ENCODE results near the gene BOLA3.
"Not testable (repeated sequence)": the region's sequence is repeated elsewhere in the genome, so short reads cannot be mapped to it uniquely, and the experiment has no call there.

BOLA3 gene

GRCh38 chr2:74148457-74149246 lies 940 bp upstream of the BOLA3 start:
- DNase-seq (no peak), ATAC-seq (no peak)

GRCh38 chr2:74146929-74147726 lies 584 bp downstream of the BOLA3 start:
- DNase-seq: no peak
- ATAC-seq: peak; percentile 53

- no peak for DNase-seq
- no peak for ATAC-seq
Observed at GRCh38 chr2:74142340-74142739, 5.4 kb downstream of the BOLA3 start.

- ATAC-seq: no peak
- DNase-seq: no peak
Observed at GRCh38 chr2:74138600-74139323, 8.9 kb downstream of the BOLA3 start.

DNA sequence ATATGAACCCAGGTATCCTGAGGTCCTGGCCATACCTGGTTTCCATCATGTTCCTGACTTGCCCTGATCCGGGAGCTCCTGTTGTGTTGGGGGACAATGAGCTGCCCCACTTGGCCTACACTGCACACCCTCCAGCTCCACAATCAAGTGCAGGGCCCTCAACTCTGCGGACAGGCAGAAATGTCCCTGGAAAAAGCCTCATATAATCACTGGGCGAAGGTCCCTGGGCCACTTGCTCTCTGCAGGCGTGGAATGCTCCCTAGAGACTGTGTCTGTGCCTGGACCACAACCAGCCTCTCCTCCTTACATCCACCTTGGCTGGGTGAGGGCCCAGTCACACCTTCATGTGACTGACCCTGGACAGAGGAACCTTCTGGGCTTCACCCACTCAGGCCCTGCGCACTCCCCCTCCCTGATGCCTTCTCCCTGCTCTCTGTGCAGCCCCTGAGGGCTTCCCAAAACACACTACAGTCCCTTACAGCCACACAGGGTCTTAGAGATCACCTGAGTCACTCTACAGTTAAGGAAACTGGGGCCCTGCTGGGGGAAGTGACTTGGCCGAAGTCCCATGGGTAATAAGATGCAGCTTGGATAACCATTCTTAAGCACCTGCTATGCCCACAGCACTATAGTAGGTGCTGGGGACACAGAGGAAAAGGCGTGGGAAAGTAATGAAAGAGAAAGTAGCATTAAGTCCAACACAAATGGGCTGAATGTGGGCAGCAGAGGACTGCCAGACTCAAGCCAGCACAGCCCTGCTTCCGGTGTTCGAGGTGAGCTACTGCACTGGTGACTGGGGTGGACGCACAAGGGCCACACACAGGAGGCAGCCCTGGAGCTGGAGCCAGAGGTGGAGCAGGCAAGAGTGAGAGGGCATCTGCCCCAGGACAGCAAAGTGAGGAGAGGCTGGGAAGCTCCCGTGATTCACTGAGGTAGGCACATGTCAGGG lies 9.8 kb downstream of the BOLA3 start:
- ATAC-seq (no peak), DNase-seq (no peak)

GRCh38 chr2:74131901-74132300 lies 15.8 kb downstream of the BOLA3 start:
- DNase-seq (no peak), ATAC-seq (no peak)

DNA sequence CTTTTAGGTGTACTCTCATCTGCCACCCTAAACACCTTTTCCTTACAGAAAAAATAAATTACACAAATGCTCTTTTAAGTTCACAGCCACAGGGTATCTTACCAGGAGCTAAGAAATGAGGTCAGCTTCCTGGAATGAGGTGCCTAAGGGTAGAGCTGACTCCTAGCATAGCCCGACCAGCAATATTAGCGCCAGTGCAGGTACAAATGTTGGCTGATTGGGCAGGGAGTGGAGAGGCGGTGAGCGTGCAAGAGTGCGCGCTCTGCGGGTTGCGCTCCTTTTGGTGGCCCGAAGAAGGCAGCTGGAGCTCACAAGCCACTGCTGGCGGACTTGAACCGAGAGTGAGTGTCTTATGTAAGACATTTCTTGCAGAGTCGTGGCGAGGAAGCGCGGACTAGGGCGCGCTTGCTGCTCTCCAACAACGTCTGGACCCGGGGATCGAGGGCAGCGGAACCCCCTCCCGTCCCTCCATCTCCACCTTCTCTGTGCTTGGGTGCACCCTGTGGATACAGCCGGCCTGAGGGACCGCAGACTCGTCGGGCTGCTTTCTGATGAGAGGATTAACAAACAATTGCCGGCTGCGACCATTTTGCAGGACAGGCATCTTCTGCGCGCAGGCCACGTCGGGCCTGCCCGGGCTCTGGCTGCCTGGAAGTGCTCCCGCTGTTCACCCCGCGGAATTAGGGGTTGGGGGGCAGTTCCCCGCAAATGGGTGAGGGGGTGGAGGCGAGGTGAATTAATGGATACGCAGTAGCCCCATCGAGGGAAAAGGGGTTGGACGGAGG lies 17.3 kb downstream of the BOLA3 start:
- no peak for ATAC-seq
- DNase-seq: no peak

DNA sequence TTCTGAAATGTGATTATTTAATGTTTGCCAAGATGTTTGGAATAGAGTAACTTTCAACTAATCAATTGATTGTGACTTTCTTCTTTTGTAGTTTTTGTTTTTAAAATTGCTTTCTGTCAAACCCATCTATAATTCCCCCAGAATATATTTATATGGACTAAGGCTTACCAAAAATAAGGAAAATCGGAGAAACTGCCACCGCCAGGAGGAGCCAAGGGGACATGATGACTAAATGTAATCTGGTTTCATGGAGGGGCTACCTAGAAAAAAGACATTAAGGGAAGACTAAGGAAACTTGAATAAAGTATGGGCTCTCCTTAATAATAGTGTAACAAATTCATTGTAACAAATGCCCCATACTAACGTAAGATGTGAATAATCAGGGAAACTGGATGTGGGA lies 19.5 kb downstream of the BOLA3 start:
- DNase-seq: no peak
- no peak for ATAC-seq

DNA sequence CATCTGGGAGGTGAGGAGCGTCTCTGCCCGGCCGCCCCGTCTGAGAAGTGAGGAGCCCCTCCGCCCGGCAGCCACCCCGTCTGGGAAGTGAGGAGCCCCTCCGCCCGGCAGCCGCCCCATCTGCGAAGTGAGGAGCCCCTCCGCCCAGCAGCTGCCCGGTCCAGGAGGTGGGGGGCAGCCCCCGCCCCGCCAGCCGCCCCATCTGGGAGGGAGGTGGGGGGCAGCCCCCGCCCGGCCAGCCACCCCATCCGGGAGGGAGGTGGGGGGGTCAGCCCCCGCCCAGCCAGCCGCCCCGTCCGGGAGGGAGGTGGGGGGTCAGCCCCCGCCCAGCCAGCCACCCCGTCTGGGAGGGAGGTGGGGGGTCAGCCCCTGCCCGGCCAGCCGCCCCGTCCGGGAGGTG lies 23.8 kb downstream of the BOLA3 start:
- DNase-seq, ATAC-seq: not testable (repeated sequence)

- DNase-seq, ATAC-seq: not testable (repeated sequence)
Observed at GRCh38 chr2:74121846-74122245, 25.9 kb downstream of the BOLA3 start.

GRCh38 chr2:74119912-74120825 lies 27.5 kb downstream of the BOLA3 start:
- ATAC-seq (peak; percentile 98), DNase-seq (peak; percentile 92)

DNA sequence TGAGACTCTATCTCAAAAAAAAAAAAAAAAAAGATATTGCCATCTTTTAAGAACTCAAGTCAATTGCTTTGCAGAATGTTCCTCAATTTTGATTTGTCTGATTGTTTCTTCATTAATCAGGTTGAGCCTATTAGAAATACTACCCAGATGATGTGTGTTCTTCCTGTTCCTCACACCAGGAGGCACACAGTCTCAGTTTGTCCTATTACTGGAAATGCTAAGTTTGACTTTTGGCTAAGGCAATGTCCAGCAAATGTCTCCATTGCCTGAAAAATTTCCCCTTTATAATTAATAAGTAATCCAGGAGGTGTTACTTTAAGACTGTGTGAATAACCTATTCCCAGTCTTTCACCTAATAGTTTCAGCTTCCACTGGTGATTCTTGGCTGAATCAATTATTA lies 28.4 kb downstream of the BOLA3 start:
- no peak for DNase-seq

GRCh38 chr2:74111380-74111779 lies 36.3 kb downstream of the BOLA3 start:
- ATAC-seq: no peak
- no peak for DNase-seq

More for the DNA sequence above, 28.4 kb downstream of the BOLA3 start:
- ATAC-seq: no peak

DNA sequence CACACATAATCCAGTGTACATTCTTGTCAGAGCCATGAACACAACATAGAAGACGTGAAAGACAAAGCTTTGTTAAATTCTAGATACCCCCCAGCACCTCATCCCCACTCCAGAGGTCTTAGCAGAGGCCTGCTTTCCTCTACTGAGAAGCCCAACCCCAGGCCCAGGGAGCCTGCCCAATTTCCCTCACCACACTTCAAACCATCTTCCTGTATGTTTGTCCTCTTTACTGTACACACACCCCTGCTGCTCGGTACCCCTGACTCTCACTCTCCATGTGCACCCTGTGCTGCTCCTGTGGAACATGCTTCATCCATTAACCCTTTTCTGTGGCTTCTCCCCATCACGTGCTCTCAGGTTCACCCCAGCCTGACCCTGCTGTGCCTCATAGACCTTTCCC lies 37.2 kb downstream of the BOLA3 start:
- ATAC-seq (no peak), DNase-seq (no peak)

DNA sequence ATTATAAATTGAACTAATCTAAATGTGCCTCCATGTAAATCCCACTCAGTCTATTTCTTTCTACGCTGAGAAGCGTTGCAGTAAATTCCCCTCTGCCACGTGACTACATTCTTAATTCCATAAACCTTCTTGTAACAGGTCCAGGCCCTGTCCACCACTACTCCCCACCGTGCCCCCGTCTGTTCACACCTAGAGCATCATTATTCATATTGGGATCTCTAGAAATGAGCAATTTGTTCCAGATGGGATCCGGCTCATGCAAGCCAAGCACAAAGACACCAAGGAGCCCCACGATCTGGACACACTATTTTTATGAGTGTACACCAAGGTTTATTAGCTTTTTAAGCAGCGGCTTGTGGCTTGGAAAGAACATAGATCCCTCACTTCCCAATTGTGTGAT lies 38.2 kb downstream of the BOLA3 start:
- DNase-seq: no peak

DNA sequence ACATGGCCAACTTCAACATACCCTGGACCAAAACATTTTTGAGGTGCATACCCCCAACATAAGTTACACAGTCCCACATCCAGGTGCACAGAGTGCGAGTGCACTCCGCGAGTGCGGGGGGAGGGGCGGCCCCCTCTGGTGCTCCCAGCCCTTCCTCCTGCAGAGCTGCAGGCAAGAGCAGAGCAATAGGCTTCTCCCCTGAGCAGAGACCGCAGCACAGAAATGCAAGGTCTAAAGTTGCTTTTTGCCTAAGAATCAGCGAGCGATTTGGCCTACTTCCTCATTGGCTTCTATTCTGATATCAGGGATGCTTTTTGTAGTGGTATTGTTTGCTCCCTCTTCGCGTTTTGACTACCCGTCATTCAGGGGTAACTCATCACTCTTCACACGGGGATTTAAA lies 40.6 kb downstream of the BOLA3 start:
- DNase-seq: no peak
- no peak for ATAC-seq

More for the DNA sequence above, 38.2 kb downstream of the BOLA3 start:
- ATAC-seq: no peak

GRCh38 chr2:74105413-74105812 lies 42.3 kb downstream of the BOLA3 start:
- DNase-seq: no peak
- ATAC-seq: no peak

DNA sequence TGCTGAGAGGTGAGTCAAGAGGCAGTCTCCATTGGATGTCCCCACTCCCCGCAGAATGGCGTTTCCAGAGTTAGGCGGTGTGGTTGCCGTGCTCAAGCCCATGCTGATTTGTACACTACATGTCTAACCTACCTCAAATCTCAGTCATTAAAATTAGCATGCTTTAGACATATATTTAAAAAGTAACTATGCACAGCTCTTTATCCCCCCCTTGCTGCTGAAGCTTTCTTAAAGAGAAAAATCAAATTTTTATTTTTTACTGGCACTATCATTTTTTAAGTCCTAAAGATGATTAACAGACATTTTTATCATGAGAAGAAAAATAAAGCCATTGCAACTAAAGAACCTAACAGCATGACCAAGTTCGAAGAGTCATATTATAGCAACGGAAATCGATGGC lies 42.9 kb downstream of the BOLA3 start:
- ATAC-seq (no peak), DNase-seq (no peak)

DNA sequence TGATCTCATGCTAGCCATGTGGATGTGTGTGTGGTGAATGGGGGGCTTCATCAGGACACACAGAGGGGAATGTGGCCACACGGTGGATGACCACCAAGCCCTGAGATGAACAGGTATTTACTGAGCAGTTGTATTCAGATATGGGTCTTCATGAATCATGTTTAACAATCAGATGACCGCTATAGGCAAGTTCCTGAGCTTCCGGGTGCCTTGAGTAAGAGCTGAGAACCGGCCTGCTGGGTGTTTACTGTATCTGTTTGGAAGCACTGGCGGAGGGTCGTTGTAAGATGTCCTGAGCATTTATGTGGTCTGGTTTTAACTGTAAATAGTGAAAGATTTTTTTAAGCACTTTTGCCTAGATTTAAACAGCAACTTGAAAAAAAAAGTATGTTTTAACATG lies 43.9 kb downstream of the BOLA3 start:
- DNase-seq (no peak), ATAC-seq (no peak)

GRCh38 chr2:74102516-74102915 lies 45.2 kb downstream of the BOLA3 start:
- ATAC-seq (no peak), DNase-seq (no peak)

Measured in stimulated activated naive CD8-positive, alpha-beta T cell treated with anti-CD3 and anti-CD28 coated beads, Interleukin-15, Interleukin-2, amounts not matched to agents 100 U/mL and 50 U/mL, for 24 hours (primary cell).